SU-DHL-6 (cell line): ENCODE data around the gene NT5DC3.

ENCODE experiments used
- H2AFZ ChIP-seq: fragments of 200-600 bp; sonication (generic); 2 replicates; pipeline ENCODE4 v1.6.1; 2014; ENCODE audit warnings: low read depth, mild to moderate bottlenecking, moderate library complexity, mixed read lengths, antibody characterized with exemption, low read length; ENCODE audit not compliant: severe bottlenecking
- H3F3A ChIP-seq: fragments of 200-600 bp; shearing (Covaris generic); 2 replicates; pipeline ENCODE4 v1.6.0; 2016; ENCODE audit warnings: antibody characterized with exemption, mild to moderate bottlenecking; ENCODE audit not compliant: insufficient read depth
- H3K27ac ChIP-seq: fragments of 200-600 bp; sonication (generic); 2 replicates; pipeline ENCODE4 v1.5.1; 2016; ENCODE audit warnings: low read depth, mild to moderate bottlenecking, low read length, moderate library complexity, mixed read lengths
- H3K27me3 ChIP-seq: fragments of 200-600 bp; sonication (generic), shearing (Covaris generic); 2 replicates; pipeline ENCODE4 v1.6.0; 2014; ENCODE audit warnings: mild to moderate bottlenecking, low read length
- H3K36me3 ChIP-seq: fragments of 200-600 bp; sonication (generic); 2 replicates; pipeline ENCODE4 v1.6.1; 2014; ENCODE audit warnings: mild to moderate bottlenecking, low read length, mixed read lengths
- H3K4me2 ChIP-seq: fragments of 300-600, 200-600 bp; shearing (Covaris generic), sonication (generic); 2 replicates; pipeline ENCODE4 v1.6.0; 2014; ENCODE audit warnings: low read length, low read depth, mild to moderate bottlenecking; ENCODE audit not compliant: poor library complexity, severe bottlenecking
- H3K4me3 ChIP-seq: fragments of 200-600 bp; sonication (generic); 2 replicates; pipeline ENCODE4 v1.5.1; 2014; ENCODE audit warnings: antibody characterized with exemption, low read length, mild to moderate bottlenecking, mixed read lengths; ENCODE audit not compliant: insufficient read depth, poor library complexity, severe bottlenecking
- H3K79me2 ChIP-seq: fragments of 200-600 bp; sonication (generic); 2 replicates; pipeline ENCODE4 v1.6.1; 2014; ENCODE audit warnings: mild to moderate bottlenecking, low read length, moderate library complexity; ENCODE audit not compliant: insufficient read depth
- H3K9ac ChIP-seq: fragments of 200-600 bp; sonication (generic); 2 replicates; pipeline ENCODE4 v1.7.0; 2014; ENCODE audit warnings: mild to moderate bottlenecking, low read length
- H3K9me2 ChIP-seq: fragments of 200-600 bp; sonication (generic); replicated peaks from 2 replicates; pipeline ENCODE4 v1.6.1; 2014; ENCODE audit warnings: low read length; ENCODE audit not compliant: insufficient read depth
- H3K9me3 ChIP-seq: fragments of 200-600 bp; sonication (generic); 2 replicates; pipeline ENCODE4 v1.6.1; 2014; ENCODE audit warnings: low read length, mixed read lengths; ENCODE audit not compliant: insufficient read depth
- H4K20me1 ChIP-seq: fragments of 200-600 bp; sonication (generic); 2 replicates; pipeline ENCODE4 v1.6.1; 2014; ENCODE audit warnings: low read depth, mild to moderate bottlenecking, antibody characterized with exemption, low read length, moderate library complexity, mixed read lengths
- EZH2phosphoT487 ChIP-seq: fragments of 200-600 bp; sonication (generic), shearing (Covaris generic); conservative IDR thresholded peaks from 2 replicates; pipeline ENCODE4 v1.6.1; 2018; ENCODE audit warnings: mild to moderate bottlenecking, antibody characterized with exemption, low read length, moderate library complexity, mixed read lengths
- TF ChIP-seq, protein P1 (sequence below): fragments of 200-600 bp; sonication (generic); IDR thresholded peaks from one replicate; pipeline ENCODE4 v1.5.1; 2017; ENCODE audit warnings: antibody characterized with exemption, mild to moderate bottlenecking, low read length, moderate library complexity; ENCODE audit not compliant: insufficient read depth, poor library complexity, severe bottlenecking

Gene NT5DC3

DNA sequence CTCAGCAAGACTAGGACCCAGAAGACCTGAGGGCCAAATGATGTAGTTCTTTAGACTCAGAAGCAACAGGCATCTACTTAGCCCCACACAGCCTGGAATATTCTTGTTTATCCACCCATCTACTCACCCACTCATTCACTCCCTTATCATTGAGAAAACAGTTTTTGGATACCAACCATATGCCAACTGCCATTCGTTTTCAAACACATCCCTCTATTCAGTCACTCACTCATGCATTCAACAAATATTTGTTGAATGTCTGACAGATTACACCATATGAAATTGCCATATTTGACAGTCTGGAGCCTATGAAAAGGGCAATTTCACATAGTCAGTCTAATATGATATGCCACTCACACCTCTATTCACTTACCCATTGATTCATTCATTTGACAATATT is 103.2 kb downstream of the NT5DC3 start:
- Histone ChIP-seq H3K9me2 (no peaks in the 10 kb centered on the region), H2AFZ (no peak overlapping the region), H4K20me1 (no peaks in the 10 kb centered on the region), H3K36me3 (no peaks in the 10 kb centered on the region), H3K9ac (no peak overlapping the region), H3K27ac (no peak overlapping the region), H3K79me2 (no peaks in the 10 kb centered on the region), H3K27me3 (no peaks in the 10 kb centered on the region), H3K4me2 (no peak overlapping the region), H3F3A (no peaks in the 10 kb centered on the region), H3K4me3 (no peak overlapping the region), H3K9me3 (no peaks in the 10 kb centered on the region)
- TF ChIP-seq, protein P1, sequence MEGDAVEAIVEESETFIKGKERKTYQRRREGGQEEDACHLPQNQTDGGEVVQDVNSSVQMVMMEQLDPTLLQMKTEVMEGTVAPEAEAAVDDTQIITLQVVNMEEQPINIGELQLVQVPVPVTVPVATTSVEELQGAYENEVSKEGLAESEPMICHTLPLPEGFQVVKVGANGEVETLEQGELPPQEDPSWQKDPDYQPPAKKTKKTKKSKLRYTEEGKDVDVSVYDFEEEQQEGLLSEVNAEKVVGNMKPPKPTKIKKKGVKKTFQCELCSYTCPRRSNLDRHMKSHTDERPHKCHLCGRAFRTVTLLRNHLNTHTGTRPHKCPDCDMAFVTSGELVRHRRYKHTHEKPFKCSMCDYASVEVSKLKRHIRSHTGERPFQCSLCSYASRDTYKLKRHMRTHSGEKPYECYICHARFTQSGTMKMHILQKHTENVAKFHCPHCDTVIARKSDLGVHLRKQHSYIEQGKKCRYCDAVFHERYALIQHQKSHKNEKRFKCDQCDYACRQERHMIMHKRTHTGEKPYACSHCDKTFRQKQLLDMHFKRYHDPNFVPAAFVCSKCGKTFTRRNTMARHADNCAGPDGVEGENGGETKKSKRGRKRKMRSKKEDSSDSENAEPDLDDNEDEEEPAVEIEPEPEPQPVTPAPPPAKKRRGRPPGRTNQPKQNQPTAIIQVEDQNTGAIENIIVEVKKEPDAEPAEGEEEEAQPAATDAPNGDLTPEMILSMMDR = no peak
- no peak for TF ChIP-seq EZH2phosphoT487

DNA sequence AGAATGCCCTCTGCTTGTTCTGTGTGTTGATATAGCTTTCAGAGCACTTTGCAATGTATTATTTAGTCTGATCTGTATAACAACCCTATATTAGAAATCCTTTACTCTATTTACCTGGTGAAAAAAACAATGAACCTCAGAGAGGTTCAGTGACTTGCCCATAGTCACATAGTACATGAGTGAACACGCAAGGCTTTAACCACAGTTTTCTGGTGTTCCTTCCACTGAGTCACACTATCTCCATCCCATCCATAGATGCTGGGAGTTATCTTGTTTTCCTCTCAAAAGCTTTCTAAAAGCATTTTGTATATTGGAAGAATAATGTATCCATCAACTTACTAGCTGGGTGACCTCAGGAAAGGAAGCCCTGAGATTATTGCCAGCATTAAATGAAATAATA is 104.5 kb downstream of the NT5DC3 start:
- H3K27ac ChIP-seq = no peak overlapping the region
- no peak overlapping the region for H3K4me2 ChIP-seq
- H3K79me2 ChIP-seq = no peaks in the 10 kb centered on the region
- no peaks in the 10 kb centered on the region for H3K27me3 ChIP-seq
- no peak for TF ChIP-seq EZH2phosphoT487
- TF ChIP-seq, protein P1 = no peak
- H3K9ac ChIP-seq = no peak overlapping the region
- no peaks in the 10 kb centered on the region for H3K36me3 ChIP-seq
- H2AFZ ChIP-seq = no peak overlapping the region
- H3K9me2 ChIP-seq = no peaks in the 10 kb centered on the region
- H3F3A ChIP-seq = no peaks in the 10 kb centered on the region
- H3K9me3 ChIP-seq = no peaks in the 10 kb centered on the region
- no peak overlapping the region for H3K4me3 ChIP-seq
- H4K20me1 ChIP-seq = no peaks in the 10 kb centered on the region

DNA sequence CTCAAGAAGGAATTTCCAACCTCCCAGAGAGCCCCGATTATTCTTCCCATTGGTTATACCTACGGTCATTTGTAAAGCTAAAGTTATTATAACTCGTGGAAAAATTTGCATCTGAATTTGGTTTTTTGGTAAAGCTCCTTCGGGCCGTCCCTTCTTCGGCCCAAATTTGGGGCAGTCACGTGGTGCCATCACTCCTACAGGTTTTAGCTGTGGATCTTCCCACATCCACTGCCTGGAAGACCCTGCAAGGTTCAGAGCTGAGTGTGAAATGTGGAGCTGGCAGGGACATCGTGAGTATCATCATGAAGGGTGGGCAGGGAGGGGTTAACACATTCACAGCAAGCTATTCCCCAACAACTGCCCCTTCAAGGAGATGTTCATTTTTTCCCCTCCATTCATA is 105.7 kb downstream of the NT5DC3 start:
- no peaks in the 10 kb centered on the region for H3K9me2 ChIP-seq
- no peaks in the 10 kb centered on the region for H3F3A ChIP-seq

More for the DNA sequence above, 105.7 kb downstream of the NT5DC3 start:
- no peaks in the 10 kb centered on the region for H3K36me3 ChIP-seq
- H4K20me1 ChIP-seq = no peaks in the 10 kb centered on the region
- no peak overlapping the region for H3K27ac ChIP-seq
- H3K9ac ChIP-seq = no peak overlapping the region
- no peak overlapping the region for H3K4me2 ChIP-seq
- no peak overlapping the region for H2AFZ ChIP-seq
- H3K79me2 ChIP-seq = no peaks in the 10 kb centered on the region
- TF ChIP-seq, protein P1 = no peak
- no peak for TF ChIP-seq EZH2phosphoT487
- peaks cover 6% of the 10 kb centered on the region; the same call in 1 of the 2 replicates for H3K9me3 ChIP-seq
- no peaks in the 10 kb centered on the region for H3K27me3 ChIP-seq
- H3K4me3 ChIP-seq = no peak overlapping the region
